AML-193 (cell line): ENCODE data around the gene AASDH.
A peak's percentile ranks its signal among the peaks of the same experiment; 100 is the strongest.

ENCODE experiments used
- DNase-seq, 2 experiments: peaks; one replicate each; lab custom pipeline; 2025; lab: John Stamatoyannopoulos, UW

Gene AASDH

GRCh38 chr4:56315543-56315942, 71.7 kb downstream of the AASDH start:
- no peak for DNase-seq

GRCh38 chr4:56315041-56315440, 72.2 kb downstream of the AASDH start:
- DNase-seq: no peak

- no peak for DNase-seq
These were observed 72.9 kb downstream of the AASDH start for GRCh38 chr4:56314207-56314915.

DNA sequence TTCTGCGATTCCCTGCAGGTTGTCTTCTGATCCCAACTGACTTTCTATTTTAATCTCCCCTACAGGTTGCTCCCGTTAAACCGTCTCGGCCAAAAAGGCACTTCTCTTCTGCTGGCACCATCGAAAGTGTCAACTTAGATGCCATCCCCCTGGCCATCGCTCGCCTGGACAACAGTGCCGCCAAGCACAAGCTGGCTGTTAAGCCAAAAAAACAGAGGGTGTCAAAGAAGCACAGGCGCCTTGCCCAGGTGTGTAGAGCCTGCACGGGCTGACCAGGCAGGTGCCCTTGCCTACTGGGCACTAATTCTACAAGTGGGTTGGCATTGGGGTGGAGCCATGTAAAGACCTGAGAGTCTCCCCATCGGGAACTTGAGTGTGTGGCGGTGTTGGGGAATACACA, 74.2 kb downstream of the AASDH start:
- DNase-seq: no peak

DNA sequence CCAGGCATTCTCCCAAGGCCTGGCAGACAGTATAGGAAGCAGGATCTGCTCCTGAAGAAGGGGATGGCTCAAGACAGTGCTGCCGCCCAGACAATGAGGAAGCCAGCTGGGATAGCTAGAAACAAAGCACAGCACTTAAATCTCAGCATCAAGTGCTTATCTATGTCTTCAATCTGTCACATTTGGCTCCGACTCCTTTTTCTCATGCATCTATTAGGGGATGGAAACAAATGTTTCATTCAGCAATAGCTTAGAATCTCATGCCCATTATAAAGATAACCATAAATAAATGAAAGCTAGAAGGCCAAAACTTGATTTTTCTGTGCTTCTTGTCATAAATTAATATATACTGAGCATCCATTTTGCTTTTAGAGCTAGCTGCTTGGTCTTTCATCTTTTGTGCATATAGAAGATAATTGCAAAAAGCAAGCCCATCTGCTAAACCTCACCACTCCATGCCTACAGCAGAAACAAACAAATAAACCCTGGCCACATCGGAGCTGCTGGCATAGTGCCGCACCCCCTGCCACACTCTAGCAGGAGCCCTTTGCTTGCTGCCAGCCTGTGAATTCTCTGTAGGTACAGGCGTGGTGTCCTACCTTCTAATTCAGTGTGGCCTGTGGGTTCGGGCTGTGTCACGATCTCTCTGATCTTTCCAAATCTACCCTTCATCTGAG, 75.9 kb downstream of the AASDH start:
- DNase-seq: no peak

DNA sequence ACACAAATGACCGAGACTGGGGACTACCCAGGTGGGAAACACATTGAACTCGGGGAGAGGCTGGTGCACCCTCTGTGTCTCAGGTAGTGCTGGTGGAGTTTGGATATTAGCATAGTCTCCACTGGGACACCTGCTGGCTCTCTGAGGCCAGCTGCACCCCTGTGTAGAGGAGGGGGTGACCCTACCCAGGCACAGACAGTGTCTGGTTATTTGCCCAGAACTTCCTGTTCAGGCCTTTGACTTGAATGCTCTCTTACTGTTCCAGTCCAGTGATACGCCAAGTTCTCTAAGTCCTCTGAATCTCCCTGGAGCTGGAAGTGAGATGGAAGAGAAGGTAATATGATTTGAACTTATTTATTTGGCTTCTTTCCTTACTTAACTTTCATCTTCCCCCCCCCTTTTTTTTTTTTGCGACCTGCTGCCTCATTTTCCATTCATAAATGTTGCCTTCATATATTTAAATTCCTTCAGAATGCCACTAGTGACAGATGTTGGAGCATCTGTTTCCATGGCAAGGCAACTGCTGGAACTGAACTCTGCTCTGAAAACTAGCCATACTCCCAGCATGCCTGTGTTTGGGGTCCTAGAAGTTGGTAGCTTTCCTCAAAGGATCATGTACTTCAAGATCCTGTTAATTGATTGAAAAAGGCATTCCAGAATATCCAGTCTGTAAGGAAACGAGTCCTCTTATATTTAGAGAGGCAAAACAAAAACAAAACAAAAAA, 76.7 kb downstream of the AASDH start:
- no peak for DNase-seq

DNA sequence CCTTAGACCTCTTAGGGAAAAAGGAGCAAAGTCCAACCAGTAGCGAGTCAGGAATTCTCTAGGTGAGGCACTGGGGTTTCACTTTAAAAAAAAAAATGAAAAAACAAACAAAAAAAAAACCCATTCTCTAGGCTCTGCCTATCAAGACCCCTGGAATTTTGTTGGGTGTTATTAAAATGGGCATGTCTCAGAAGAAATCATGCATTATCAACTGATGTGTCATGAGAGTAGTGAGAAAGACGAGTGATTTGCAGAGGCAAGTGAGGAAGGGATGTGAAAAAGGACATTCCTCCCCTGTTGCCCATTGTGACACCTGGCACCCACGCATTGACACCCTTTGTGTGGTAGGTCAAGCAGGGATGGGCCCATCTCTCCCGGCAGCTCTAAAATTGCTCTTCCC, 78.9 kb downstream of the AASDH start:
- DNase-seq: no peak

DNA sequence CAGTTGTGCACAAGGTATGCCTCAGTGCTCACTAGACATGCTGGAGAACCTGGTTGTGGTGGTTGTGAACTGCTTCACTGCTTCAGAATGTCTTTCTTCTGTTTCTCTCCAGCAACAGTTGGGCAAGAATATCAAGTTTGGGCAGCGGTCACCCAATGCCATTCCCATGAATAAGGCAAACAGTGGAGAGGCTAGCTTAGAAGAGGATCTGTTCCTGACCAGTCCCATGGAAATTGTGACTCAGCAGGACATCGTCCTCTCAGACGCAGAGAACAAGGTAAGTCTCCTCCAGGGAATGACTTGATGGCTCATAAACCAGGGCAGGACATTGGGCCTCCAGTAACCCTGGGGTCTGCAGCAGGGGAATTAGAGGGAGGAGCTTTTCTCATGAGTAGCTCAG, 79.9 kb downstream of the AASDH start:
- no peak for DNase-seq

- no peak for DNase-seq
These were observed 81.9 kb downstream of the AASDH start for GRCh38 chr4:56305390-56305789.

DNA sequence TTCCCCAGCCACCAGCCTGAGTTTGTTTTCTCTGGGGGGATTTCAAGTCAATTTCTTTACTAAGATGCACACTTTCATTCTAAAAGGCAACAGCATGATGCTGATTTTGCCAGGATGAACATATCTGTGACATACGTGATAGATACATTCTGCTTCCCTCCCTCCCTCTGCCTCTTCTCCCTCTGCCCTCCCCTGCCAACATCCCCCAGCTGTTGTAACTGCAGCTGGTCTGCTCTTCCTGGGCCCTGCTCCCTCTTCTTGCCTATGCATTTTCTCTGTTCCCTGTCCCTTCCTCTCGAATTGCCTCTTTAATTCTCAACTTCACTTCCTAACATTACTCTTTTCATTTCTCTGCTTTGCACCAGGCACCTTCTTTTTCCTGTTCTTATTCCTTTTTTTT, 83.4 kb downstream of the AASDH start:
- DNase-seq: no peak

DNA sequence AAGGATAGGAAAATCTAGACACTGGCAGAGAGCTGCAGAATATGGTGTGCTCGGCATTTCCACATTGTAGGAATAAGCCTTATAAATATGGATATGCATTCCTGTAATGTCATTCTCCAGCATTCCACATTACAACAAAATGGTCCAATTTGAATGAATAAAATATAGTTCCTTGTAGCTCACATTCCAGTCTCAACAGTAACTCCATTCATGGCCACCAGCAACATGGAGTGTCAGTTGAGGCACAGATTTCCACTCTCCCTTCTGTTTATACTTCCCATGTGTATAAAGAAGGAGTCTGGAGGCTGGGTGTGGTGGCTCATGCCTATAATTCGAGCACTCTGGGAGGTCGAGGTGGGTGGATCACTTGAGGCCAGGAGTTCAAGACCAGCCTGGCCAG, 84.5 kb downstream of the AASDH start:
- DNase-seq: no peak

GRCh38 chr4:56301997-56302496, 85.2 kb downstream of the AASDH start:
- no peak for DNase-seq

DNA sequence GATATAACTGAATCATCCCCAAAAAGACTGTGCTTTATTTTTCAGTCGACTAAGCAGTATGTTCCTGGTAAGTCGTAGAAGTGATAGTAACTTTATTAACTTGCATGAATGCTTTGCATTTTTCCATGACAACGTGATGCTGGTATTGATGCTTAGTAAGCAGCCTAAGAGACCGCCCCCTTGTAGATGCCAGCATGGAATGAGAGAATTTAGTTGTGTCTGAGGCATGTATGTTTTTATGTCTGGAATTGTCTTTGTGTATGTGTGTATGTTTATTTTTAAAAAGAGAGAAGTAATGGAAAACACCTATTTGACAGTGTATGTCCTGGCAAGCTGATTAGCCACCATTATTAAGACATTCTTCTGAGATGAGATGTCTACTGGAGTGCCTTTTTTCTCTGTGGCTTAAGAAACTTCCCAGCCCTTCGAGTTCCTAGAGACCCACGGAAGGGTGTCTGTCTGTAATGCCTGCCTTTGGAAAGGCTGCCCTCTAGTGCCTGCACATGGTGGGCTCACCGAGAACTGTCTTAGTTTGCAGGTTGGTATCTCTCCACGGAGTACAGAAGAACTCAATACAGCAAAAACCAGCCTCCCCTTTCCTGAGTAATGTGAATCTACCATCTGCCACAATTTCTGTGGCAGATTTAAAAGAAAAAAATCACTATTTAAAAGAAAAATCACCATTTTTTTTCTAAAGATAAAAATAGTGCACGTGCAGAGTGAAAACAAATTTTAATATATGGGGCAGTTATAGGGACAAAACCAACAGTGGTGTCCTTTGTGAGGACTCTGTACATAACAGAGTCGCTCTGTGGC, 85.9 kb downstream of the AASDH start:
- DNase-seq: peak; percentile 47 to 72

- no peak for DNase-seq
These were observed 89.1 kb downstream of the AASDH start for GRCh38 chr4:56298236-56298635.

DNA sequence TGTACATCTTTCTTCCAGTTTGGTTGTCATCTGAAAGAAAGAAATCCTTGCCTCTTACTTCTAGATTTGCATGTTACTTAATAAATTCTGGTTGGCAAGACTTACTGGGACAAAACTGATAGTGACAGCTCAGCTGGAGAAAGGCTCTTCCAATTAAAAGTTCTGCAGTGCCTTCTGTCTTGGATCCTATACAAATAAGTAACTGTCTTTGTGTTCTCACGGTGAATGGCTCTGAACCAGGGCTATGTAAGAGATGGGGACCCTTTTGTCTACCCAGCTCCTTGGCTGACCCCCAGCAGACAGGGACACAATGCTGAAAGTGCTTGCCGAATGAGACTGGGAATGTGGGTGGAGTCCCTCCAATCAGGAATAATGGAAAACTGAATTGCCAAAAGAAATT, 89.5 kb downstream of the AASDH start:
- DNase-seq: no peak

DNA sequence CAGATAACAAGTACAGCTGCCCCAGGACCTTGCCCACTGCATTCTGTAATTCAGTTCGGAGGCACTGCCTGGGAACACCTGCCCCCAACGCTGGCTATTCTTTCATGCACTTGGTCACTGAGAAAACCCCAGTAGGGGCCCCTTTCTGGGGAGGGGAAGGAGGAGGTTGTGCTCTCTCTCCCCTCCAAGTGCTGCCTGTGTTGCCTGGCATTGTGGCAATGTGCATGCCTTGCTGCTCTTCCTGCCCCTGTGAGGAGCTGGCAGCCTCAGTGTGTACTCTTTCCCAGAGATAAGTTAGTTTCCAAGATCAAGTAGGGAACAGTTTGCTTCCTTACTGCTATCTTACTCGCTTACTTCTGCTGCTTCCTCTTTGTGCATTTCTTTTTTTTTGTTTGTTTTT, 90.8 kb downstream of the AASDH start:
- no peak for DNase-seq

GRCh38 chr4:56293121-56293520, 94.2 kb downstream of the AASDH start:
- DNase-seq: no peak

DNA sequence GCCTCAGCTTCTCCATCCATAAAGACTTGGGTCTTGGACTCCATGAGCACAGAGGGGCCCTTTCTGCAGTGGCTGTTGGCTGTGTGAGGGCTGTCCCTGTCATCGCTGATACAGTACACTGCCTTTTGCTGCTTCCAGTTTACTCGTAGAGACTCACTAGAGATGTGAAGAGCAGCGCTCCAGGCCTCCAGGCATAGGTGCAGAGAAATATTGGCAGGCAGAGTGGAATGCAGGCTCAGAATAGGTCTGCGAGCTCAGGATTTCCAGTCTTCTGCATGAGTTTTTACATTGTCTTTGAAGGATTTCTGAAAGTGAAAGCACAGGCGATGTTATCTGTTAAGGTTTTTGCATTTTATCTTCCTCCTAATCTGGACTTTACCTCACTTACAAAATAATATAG, 97.4 kb downstream of the AASDH start:
- no peak for DNase-seq

- DNase-seq: no peak
These were observed 98.6 kb downstream of the AASDH start for GRCh38 chr4:56288663-56289062.
